HL-60 (cell line): Measurements from ENCODE around the gene TOMM70.

Experiments used
- POLR2AphosphoS5 ChIP-seq: IDR thresholded peaks from 2 replicates; pipeline ENCODE4 v1.6.1; 2012; ENCODE audit warnings: low read depth
- TF ChIP-seq, protein P1 (sequence below): IDR thresholded peaks from one replicate; pipeline ENCODE4 v1.5.1; 2011; ENCODE audit warnings: low read length, control low read depth, inconsistent platforms; ENCODE audit not compliant: insufficient read depth

DNA sequence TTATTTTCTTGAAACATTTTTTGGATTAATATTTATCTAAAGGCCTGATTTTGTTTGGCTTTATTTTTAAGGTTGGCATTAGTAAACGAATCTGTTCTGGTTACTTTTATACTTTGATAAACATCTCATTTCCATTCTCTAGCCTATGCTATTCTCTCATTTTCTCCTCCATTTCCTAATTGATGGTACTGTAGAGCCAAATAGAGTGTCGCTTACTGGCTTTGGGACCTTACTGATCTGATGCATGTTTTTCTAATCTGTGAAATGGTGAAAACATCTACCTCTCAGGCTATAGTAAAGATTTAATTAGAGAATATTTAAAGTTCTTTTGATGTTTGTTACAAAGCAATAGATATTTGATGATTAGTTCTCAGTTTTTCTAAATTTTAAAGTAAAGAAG is 2.0 kb upstream of the TOMM70 start:
- TF ChIP-seq, protein P1, sequence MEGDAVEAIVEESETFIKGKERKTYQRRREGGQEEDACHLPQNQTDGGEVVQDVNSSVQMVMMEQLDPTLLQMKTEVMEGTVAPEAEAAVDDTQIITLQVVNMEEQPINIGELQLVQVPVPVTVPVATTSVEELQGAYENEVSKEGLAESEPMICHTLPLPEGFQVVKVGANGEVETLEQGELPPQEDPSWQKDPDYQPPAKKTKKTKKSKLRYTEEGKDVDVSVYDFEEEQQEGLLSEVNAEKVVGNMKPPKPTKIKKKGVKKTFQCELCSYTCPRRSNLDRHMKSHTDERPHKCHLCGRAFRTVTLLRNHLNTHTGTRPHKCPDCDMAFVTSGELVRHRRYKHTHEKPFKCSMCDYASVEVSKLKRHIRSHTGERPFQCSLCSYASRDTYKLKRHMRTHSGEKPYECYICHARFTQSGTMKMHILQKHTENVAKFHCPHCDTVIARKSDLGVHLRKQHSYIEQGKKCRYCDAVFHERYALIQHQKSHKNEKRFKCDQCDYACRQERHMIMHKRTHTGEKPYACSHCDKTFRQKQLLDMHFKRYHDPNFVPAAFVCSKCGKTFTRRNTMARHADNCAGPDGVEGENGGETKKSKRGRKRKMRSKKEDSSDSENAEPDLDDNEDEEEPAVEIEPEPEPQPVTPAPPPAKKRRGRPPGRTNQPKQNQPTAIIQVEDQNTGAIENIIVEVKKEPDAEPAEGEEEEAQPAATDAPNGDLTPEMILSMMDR = no peak
- no peak for TF ChIP-seq POLR2AphosphoS5
